ENCODE data around the gene UBTD1. TPM values are rescaled to one million over a fixed set of nuclear protein-coding genes. Genes with fewer than 3 reads are reported as not detected.

UBTD1 gene
- total and polyA plus RNA-seq, 10 of the 15 experiments (the other 5 are each of a cell fraction or from before 2014, with no cell fraction given): 0.04 to 1.5 (median 1.2) TPM; not detected in 1

DNA sequence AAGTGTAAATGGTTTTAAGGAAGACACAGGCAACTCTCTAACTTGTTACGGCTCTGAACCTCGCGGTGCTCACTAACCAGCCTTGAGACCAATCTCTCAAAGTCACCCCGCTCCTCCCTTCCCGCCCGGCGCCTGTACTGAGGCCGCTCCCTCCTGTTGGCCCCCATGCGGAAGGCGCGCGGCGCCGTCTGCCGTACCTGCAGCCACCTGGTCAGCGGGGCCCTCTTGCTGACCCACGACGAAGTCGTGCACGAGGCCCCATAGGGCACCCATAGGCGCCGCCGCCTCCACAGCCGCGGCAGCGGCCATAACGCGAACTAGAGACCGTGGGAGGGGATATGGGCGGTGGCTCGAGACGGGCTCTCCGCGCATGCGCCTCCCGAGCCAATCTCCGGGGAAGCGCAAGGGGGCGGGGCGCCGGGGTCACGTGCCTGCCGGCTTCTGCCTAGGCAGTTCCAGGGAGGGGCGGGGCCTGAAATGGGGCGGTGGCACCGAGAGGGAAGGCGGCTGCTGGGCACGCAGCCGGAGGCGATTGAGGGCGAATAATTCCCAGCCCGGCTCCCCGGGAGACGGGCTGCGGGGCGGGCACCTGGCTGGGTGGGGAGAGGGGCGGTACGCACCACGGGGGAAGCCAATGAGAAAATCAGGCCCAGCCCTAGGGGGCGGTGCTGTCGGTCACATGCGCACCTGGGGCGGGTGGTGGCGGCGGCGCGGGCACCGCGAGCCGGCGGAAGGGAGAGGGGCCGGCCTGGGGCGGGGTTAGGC, 466 bp upstream of the UBTD1 start, which contains the start of gene MMS19:
TSS of gene MMS19 (minus strand) at position 347 of the 765 bp plus-strand sequence. CDS start at position 309, 38 bp downstream.
- Histone ChIP-seq H3K27me3 (replicated peaks in 1 of 2; ENCODE audit: control insufficient read depth in 2 of 2, insufficient read depth in 2 of 2, low read length in 1 of 2) (peaks cover 6 to 14% of the 10 kb centered on the region in 2 experiments), H3K36me3 (ENCODE audit: control insufficient read depth in 2 of 2, insufficient read depth in 2 of 2, low read length in 1 of 2) (peaks cover under 1 to 2% of the 10 kb centered on the region in 2 experiments; a peak in 2 of 4 replicates), H4K20me1 (ENCODE audit: control insufficient read depth, insufficient read depth) (no peaks in the 10 kb centered on the region), H3K9me3 (replicated peaks; ENCODE audit: control insufficient read depth, insufficient read depth, low read length) (no peaks in the 10 kb centered on the region), H2AFZ (ENCODE audit: control insufficient read depth, low read depth, low read length) (peak within 1 kb of the TSS; percentile 91), H3K4me3 (peak within 1 kb of the TSS; percentile 90), H3K27ac (ENCODE audit: control insufficient read depth, insufficient read depth) (peak within 1 kb of the TSS; percentile 87), H3K4me1 (ENCODE audit: control insufficient read depth, insufficient read depth, low read length) (peaks cover 5% of the 10 kb centered on the region), H3K4me2 (ENCODE audit: control insufficient read depth, insufficient read depth) (peak within 1 kb of the TSS; percentile 88), H3K79me2 (ENCODE audit: control insufficient read depth, insufficient read depth, low read length) (peaks cover 48% of the 10 kb centered on the region), H3K9ac (ENCODE audit: control insufficient read depth, insufficient read depth, low read length) (peak within 1 kb of the TSS; percentile 95)
- FAIRE-seq (no peak), ATAC-seq (peak; percentile 93), DNase-seq (ENCODE audit: low read depth, low spot score) (peak; percentile 77)
- in situ Hi-C loops (cut with MboI) (no loop called here), intact Hi-C loops (cut with micrococcal nuclease; ENCODE audit: unreplicated experiment) (loop anchor here (1.0 to 5.0 kb wide), 4 partner anchors 51 to 206 kb away; partner anchors contain the start of genes ARHGAP19, EXOSC1, PGAM1 and ZDHHC16)
- ChIA-PET CTCF (interaction anchor here (1.5 kb wide), 1 partner anchor 54 kb away, joined by 3 read pairs; no protein-coding TSS in a partner anchor), POLR2A (no interaction called here), RAD21 (ENCODE audit: unreplicated experiment) (no interaction called here), SMC1A (ENCODE audit: uncharacterized antibody, unreplicated experiment) (no interaction called here)
- BruUV-seq (replicated peaks): no TSS peak
- under 1% methylated on average over 50 of the region's 73 CpGs for WGBS (ENCODE audit: insufficient coverage, insufficient replicate concordance, low lambda C conversion rate, missing lambda C conversion rate)
- TF ChIP-seq CHD4 (IDR thresholded peaks at IDR 0.05) (no peak), BACH1 (IDR thresholded peaks at IDR 0.05; ENCODE audit: borderline replicate concordance) (peak; percentile 21), GATAD2B (conservative IDR thresholded peaks at IDR 0.05; ENCODE audit: low read depth) (0 out of 2 replicates have a peak, but pooled peaks have one; percentile 57), TCF3 (IDR thresholded peaks at IDR 0.05; ENCODE audit: borderline replicate concordance, insufficient read depth, low read depth, low read length) (0 out of 2 replicates have a peak, but pooled peaks have one; percentile 17), FOXK2 (IDR thresholded peaks at IDR 0.05) (no peak), CHD1 (IDR thresholded peaks at IDR 0.05; ENCODE audit: low read depth, low read length) (no peak), CBX5 (IDR thresholded peaks at IDR 0.05; ENCODE audit: low read depth) (no peak), ASH2L (IDR thresholded peaks at IDR 0.05; ENCODE audit: borderline replicate concordance, low read depth) (no peak), LARP7 (IDR thresholded peaks at IDR 0.05) (peak; percentile 94; the same call in 1 of the 2 replicates), ZNF207 (IDR thresholded peaks at IDR 0.05; ENCODE audit: borderline replicate concordance) (0 out of 2 replicates have a peak, but pooled peaks have one; percentile 30), POLR2AphosphoS2 (IDR thresholded peaks at IDR 0.05; ENCODE audit: low read depth, low read length) (0 out of 2 replicates have a peak, but pooled peaks have one; percentile 45), BCL11A (IDR thresholded peaks at IDR 0.05; ENCODE audit: low read depth, low read length) (no peak), RAD51 (IDR thresholded peaks at IDR 0.05) (peak; percentile 95), NFXL1 (IDR thresholded peaks at IDR 0.05; ENCODE audit: borderline replicate concordance) (no peak), TAF1 (IDR thresholded peaks at IDR 0.05; ENCODE audit: borderline replicate concordance, low read depth, low read length) (peak; percentile 90), PAX8 (IDR thresholded peaks at IDR 0.05) (no peak), YY1 (IDR thresholded peaks at IDR 0.05; ENCODE audit: low read depth, low read length) (peak; percentile 96), NRF1 (conservative IDR thresholded peaks at IDR 0.05; ENCODE audit: low read depth, low read length) (peak; percentile 74), RB1 (IDR thresholded peaks at IDR 0.05; ENCODE audit: borderline replicate concordance) (peak; percentile 72; the same call in 1 of the 2 replicates), CREB1 (IDR thresholded peaks at IDR 0.05; ENCODE audit: low read depth) (no peak; the same call in 1 of the 2 replicates), NBN (IDR thresholded peaks at IDR 0.05) (0 out of 2 replicates have a peak, but pooled peaks have one; percentile 52), BHLHE40 (IDR thresholded peaks at IDR 0.05; ENCODE audit: borderline replicate concordance in 1 of 2, low read depth in 2 of 2, low read length in 1 of 2) (peak; percentile 93 to 97), TARDBP (IDR thresholded peaks at IDR 0.05; ENCODE audit: borderline replicate concordance) (no peak), SKIL (IDR thresholded peaks at IDR 0.05; ENCODE audit: low read depth, poor library complexity, severe bottlenecking) (no peak), KLF5 (IDR thresholded peaks at IDR 0.05; ENCODE audit: partially characterized antibody) (peak; percentile 30)

All from GM12878 (cell line).